ENCODE data around the gene MEF2A.
"Not testable (repeated sequence)": the region's sequence is repeated elsewhere in the genome, so short reads cannot be mapped to it uniquely, and the experiment has no call there.

MEF2A gene

GRCh38 chr15:99734040-99734291, 168.2 kb downstream of the MEF2A start:
- not testable (repeated sequence) for H3K9me3 ChIP-seq (ENCODE audit: control insufficient read depth, insufficient read depth, low read depth, low read length); H3K4me1 ChIP-seq (ENCODE audit: control insufficient read depth, insufficient read depth, low read length); H3K4me3 ChIP-seq (ENCODE audit: low read depth, low read length)
- ChIA-PET POLR2A (interaction anchor here (1.2 to 1.4 kb wide), 2 partner anchors 10 to 21 kb away, joined by 5 to 10 read pairs; no protein-coding TSS in a partner anchor), CTCF (interaction anchor here (0.7 to 3.0 kb wide), 4 partner anchors 17 to 407 kb away, joined by 3 to 9 read pairs (median 4); no protein-coding TSS in a partner anchor)
- peaks cover 0 to 18% of the 10 kb centered on the region in 2 experiments; a peak in 2 of 3 replicates for H3K36me3 ChIP-seq (ENCODE audit: control insufficient read depth in 2 of 2, insufficient read depth in 1 of 2, low read length in 2 of 2)
- TF ChIP-seq ZNF335 (tag by site-specific recombination; conservative IDR thresholded peaks at IDR 0.05) = peak; percentile 76
- H3K27ac ChIP-seq (ENCODE audit: extremely low read depth, low read depth, low read length) = peak overlapping the region; percentile 67; the same call in 1 of the 2 replicates

GRCh38 chr15:99734575-99734974, 168.8 kb downstream of the MEF2A start:
- Histone ChIP-seq H3K9me3 (ENCODE audit: control insufficient read depth, insufficient read depth, low read depth, low read length) (no peaks in the 10 kb centered on the region), H3K4me3 (ENCODE audit: low read depth, low read length) (no peak overlapping the region), H3K4me1 (ENCODE audit: control insufficient read depth, insufficient read depth, low read length) (peaks cover 5% of the 10 kb centered on the region; the same call in 1 of the 2 replicates), H3K27ac (ENCODE audit: extremely low read depth, low read depth, low read length) (no peak overlapping the region), H3K36me3 (ENCODE audit: control insufficient read depth in 2 of 2, insufficient read depth in 1 of 2, low read length in 2 of 2) (peaks cover 0 to 12% of the 10 kb centered on the region in 2 experiments; a peak in 1 of 3 replicates)
- ChIA-PET POLR2A (no interaction called here), CTCF (interaction anchor here (0.6 to 3.6 kb wide), 3 partner anchors 22 to 433 kb away, joined by 3 to 18 read pairs (median 9); no protein-coding TSS in a partner anchor)
- TF ChIP-seq SCRT2 (tag by site-specific recombination; IDR thresholded peaks at IDR 0.05) (peak; percentile 95), OSR2 (tag by site-specific recombination; IDR thresholded peaks at IDR 0.05) (no peak), GLIS2 (tag by site-specific recombination; IDR thresholded peaks at IDR 0.05) (no peak), SCRT1 (tag by site-specific recombination; IDR thresholded peaks at IDR 0.05; ENCODE audit: borderline replicate concordance) (peak; percentile 59), ZNF580 (tag by site-specific recombination; IDR thresholded peaks at IDR 0.05) (no peak), ZBTB26 (tag by site-specific recombination; optimal IDR thresholded peaks at IDR 0.05) (no peak), ZNF214 (tag by site-specific recombination; IDR thresholded peaks at IDR 0.05; ENCODE audit: borderline replicate concordance) (no peak), KLF9 (tag by site-specific recombination; IDR thresholded peaks at IDR 0.05; ENCODE audit: low read depth) (no peak), ZBTB48 (tag by site-specific recombination; IDR thresholded peaks at IDR 0.05) (no peak), ZNF549 (tag by site-specific recombination; IDR thresholded peaks at IDR 0.05) (no peak), BCL11A (tag by site-specific recombination; IDR thresholded peaks at IDR 0.05; ENCODE audit: low read depth) (no peak), ZFP69B (tag by site-specific recombination; IDR thresholded peaks at IDR 0.05) (no peak), ZNF521 (tag by site-specific recombination; IDR thresholded peaks at IDR 0.05) (no peak), REPIN1 (tag by site-specific recombination; IDR thresholded peaks at IDR 0.05; ENCODE audit: low read depth) (no peak), ZNF747 (tag by site-specific recombination; IDR thresholded peaks at IDR 0.05) (no peak), HOXA7 (CRISPR knock-in tag; IDR thresholded peaks at IDR 0.05; ENCODE audit: borderline replicate concordance) (no peak), ZNF501 (tag by site-specific recombination; IDR thresholded peaks at IDR 0.05) (no peak), PRDM10 (tag by site-specific recombination; IDR thresholded peaks at IDR 0.05) (peak; percentile 64), ZFHX2 (tag by site-specific recombination; conservative IDR thresholded peaks at IDR 0.05) (peak; percentile 25; the same call in 1 of the 2 replicates), ZNF768 (tag by site-specific recombination; IDR thresholded peaks at IDR 0.05) (no peak), GLIS1 (tag by site-specific recombination; IDR thresholded peaks at IDR 0.05) (no peak)

Data from HEK293 (cell line).